ENCODE measurements around the gene FUT4.
"Not testable (repeated sequence)": the region's sequence is repeated elsewhere in the genome, so short reads cannot be mapped to it uniquely, and the experiment has no call there.

Gene FUT4

DNA sequence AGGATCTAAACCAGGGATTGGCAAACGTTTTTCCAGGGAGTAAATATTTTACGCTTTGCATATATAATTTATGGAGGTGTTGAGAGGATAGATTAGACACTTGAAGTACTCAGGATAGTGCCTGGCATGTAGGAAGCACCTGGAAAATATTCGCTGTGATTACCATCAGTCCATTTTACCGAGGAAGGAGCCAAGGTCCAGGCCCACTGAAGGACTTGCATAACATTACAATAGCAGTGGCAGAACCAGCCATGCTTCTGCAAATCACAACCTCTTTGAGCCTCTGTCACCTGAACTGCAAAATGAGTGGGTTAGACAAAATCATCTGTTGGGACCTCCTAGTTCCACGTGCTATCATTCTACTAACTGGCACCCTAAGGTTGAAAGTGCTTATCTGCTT is 5.4 kb downstream of the FUT4 start:
- H3K9me3 ChIP-seq (ENCODE audit: severe bottlenecking): no peaks in the 10 kb centered on the region
- no peak overlapping the region for H3K4me3 ChIP-seq (ENCODE audit: severe bottlenecking)
- no peak for ATAC-seq (ENCODE audit: low read depth)
- H3K27ac ChIP-seq (ENCODE audit: poor library complexity, severe bottlenecking): no peak overlapping the region
- no peaks in the 10 kb centered on the region for H3K36me3 ChIP-seq (ENCODE audit: low read depth)
- no peak for DNase-seq (ENCODE audit: low spot score)
- no peaks in the 10 kb centered on the region for H3K27me3 ChIP-seq (ENCODE audit: insufficient read depth, poor library complexity, severe bottlenecking)
- TF ChIP-seq, protein P1, sequence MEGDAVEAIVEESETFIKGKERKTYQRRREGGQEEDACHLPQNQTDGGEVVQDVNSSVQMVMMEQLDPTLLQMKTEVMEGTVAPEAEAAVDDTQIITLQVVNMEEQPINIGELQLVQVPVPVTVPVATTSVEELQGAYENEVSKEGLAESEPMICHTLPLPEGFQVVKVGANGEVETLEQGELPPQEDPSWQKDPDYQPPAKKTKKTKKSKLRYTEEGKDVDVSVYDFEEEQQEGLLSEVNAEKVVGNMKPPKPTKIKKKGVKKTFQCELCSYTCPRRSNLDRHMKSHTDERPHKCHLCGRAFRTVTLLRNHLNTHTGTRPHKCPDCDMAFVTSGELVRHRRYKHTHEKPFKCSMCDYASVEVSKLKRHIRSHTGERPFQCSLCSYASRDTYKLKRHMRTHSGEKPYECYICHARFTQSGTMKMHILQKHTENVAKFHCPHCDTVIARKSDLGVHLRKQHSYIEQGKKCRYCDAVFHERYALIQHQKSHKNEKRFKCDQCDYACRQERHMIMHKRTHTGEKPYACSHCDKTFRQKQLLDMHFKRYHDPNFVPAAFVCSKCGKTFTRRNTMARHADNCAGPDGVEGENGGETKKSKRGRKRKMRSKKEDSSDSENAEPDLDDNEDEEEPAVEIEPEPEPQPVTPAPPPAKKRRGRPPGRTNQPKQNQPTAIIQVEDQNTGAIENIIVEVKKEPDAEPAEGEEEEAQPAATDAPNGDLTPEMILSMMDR (IDR thresholded peaks at IDR 0.05; ENCODE audit: poor library complexity, severe bottlenecking): no peak
- peaks cover 7% of the 10 kb centered on the region for H3K4me1 ChIP-seq (ENCODE audit: insufficient read depth, poor library complexity, severe bottlenecking)

DNA sequence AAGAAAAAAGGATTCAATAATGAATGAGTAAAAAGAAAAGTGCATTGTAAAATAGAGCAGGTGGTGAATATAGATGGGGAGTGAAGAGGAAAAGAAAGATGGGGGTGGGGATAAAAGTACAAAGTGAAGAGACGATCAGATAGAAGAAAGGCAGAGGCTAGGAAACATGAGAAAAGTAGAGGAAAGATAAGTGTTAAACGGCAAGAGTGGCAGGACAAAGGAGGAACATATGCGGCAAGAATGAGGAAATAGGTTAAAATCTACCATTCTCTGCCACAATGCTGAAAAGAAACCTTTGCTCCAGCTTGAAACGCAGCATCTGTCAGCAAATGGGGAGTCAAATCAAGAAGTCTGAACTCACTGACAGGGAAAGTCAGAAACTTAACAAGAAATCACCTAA is 6.8 kb downstream of the FUT4 start:
- no peak overlapping the region for H3K4me3 ChIP-seq (ENCODE audit: severe bottlenecking)
- H3K4me1 ChIP-seq (ENCODE audit: insufficient read depth, poor library complexity, severe bottlenecking): peaks cover 7% of the 10 kb centered on the region
- no peaks in the 10 kb centered on the region for H3K9me3 ChIP-seq (ENCODE audit: severe bottlenecking)
- no peaks in the 10 kb centered on the region for H3K27me3 ChIP-seq (ENCODE audit: insufficient read depth, poor library complexity, severe bottlenecking)
- H3K36me3 ChIP-seq (ENCODE audit: low read depth): no peaks in the 10 kb centered on the region
- TF ChIP-seq, protein P1 (IDR thresholded peaks at IDR 0.05; ENCODE audit: poor library complexity, severe bottlenecking): no peak
- ATAC-seq (ENCODE audit: low read depth): no peak
- no peak overlapping the region for H3K27ac ChIP-seq (ENCODE audit: poor library complexity, severe bottlenecking)
- no peak for DNase-seq (ENCODE audit: low spot score)

DNA sequence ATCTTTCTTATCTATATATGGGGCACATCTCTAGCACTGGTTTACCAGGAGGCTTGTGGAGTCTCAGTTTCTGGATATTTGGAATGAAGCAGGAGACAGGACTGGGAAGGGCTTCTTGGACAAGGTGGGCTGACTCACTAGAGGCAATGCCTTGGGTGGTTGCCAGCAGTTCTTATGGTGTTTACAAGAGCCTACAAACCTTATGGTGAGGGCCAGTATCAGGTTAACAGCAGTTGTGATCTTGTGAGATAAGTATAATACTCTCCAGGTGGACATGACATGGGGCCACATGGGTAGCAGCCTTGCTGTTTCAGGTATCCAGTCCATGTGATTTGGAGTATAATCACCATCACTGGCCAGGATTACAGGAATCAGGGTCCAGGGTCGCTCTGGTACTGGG is 10.2 kb downstream of the FUT4 start:
- Histone ChIP-seq H3K27ac (ENCODE audit: poor library complexity, severe bottlenecking) (no peak overlapping the region), H3K27me3 (ENCODE audit: insufficient read depth, poor library complexity, severe bottlenecking) (no peaks in the 10 kb centered on the region), H3K9me3 (ENCODE audit: severe bottlenecking) (no peaks in the 10 kb centered on the region), H3K4me1 (ENCODE audit: insufficient read depth, poor library complexity, severe bottlenecking) (no peaks in the 10 kb centered on the region), H3K36me3 (ENCODE audit: low read depth) (no peaks in the 10 kb centered on the region), H3K4me3 (ENCODE audit: severe bottlenecking) (no peak overlapping the region)
- ATAC-seq (ENCODE audit: low read depth) (peak; percentile 62), DNase-seq (ENCODE audit: low spot score) (peak; percentile 65)
- TF ChIP-seq, protein P1 (IDR thresholded peaks at IDR 0.05; ENCODE audit: poor library complexity, severe bottlenecking): no peak

DNA sequence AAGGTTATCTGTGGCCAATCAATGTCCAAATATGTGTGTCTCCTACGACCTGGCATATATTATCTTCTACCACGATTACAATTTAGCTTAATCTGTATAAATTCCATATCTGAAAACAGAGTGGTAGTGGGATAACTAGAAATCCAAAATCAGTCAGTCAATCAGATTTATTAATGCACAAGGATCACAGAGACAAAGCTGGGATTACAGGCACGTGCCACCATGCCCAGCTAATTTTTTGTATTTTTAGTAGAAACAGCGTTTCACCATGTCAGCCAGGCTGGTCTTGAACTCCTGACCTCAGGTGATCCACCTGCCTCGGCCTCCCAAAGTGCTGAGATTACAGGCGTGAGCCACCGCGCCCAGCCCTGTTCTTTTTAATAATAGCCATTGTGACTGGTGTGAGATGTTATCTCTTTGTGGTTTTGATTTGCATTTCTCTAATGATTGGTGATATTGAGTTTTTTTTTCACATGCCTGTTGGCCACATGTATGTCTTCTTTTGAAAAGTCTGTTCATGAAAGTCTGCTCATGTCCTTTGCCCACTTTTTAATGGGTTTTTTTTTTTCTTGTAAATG is 12.1 kb downstream of the FUT4 start:
- H3K4me1 ChIP-seq (ENCODE audit: insufficient read depth, poor library complexity, severe bottlenecking); H3K27me3 ChIP-seq (ENCODE audit: insufficient read depth, poor library complexity, severe bottlenecking); H3K27ac ChIP-seq (ENCODE audit: poor library complexity, severe bottlenecking); H3K36me3 ChIP-seq (ENCODE audit: low read depth); H3K9me3 ChIP-seq (ENCODE audit: severe bottlenecking); ATAC-seq (ENCODE audit: low read depth); H3K4me3 ChIP-seq (ENCODE audit: severe bottlenecking); DNase-seq (ENCODE audit: low spot score): not testable (repeated sequence)

DNA sequence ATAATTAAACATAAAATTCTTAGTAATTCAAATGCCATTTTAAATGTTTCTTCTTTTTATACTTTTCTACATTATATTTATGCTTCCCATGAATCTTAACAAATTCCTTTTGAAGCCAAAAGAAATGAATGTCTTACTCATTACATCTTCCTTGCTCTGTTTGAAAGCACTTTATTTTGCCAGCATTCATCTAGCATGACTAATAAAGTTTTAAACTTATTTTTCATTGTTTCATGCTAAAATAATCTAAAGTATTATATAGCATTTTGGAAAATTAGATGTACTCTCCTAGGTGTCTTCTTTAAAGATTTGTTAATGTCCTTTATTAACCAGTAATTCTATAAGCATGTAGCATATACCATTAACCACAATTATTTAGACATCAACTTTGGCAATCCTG is 13.7 kb downstream of the FUT4 start:
- no peaks in the 10 kb centered on the region for H3K4me1 ChIP-seq (ENCODE audit: insufficient read depth, poor library complexity, severe bottlenecking)
- TF ChIP-seq, protein P1 (IDR thresholded peaks at IDR 0.05; ENCODE audit: poor library complexity, severe bottlenecking): no peak
- DNase-seq (ENCODE audit: low spot score) (no peak), ATAC-seq (ENCODE audit: low read depth) (no peak)
- no peaks in the 10 kb centered on the region for H3K27me3 ChIP-seq (ENCODE audit: insufficient read depth, poor library complexity, severe bottlenecking)
- no peak overlapping the region for H3K4me3 ChIP-seq (ENCODE audit: severe bottlenecking)
- no peak overlapping the region for H3K27ac ChIP-seq (ENCODE audit: poor library complexity, severe bottlenecking)
- H3K9me3 ChIP-seq (ENCODE audit: severe bottlenecking): no peaks in the 10 kb centered on the region
- no peaks in the 10 kb centered on the region for H3K36me3 ChIP-seq (ENCODE audit: low read depth)

All from RWPE2 (cell line).